ENCODE results near the gene PPP1R11. TPM values are rescaled to one million over a fixed set of nuclear protein-coding genes. Genes with fewer than 3 reads are reported as not detected.
"Not testable (repeated sequence)": the region's sequence is repeated elsewhere in the genome, so short reads cannot be mapped to it uniquely, and the experiment has no call there.

Gene PPP1R11
- total and polyA plus RNA-seq, 2 experiments from 2014 or later, result 50.9 to 74.5 TPM

DNA sequence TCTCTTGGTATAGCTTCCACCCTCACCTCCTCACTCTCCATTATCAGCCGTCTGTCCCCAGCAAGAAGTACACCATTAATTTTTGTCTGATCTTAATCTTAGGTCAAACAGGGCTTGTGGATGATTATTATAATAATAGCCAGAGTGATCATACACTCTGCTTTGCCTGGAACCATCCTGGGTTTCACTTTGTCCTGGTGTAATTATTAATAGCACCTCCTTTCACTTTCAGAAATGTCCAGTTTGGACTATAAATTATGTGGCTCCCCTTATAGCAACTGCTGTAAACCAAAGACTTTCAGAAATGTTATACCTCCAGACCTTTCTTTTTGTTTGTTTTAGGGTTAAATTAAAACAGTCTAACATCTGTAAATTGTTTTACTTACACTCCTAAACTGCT, 46.8 kb downstream of the PPP1R11 start:
- DNase-seq (ENCODE audit: low spot score), result no peak
- peaks cover 24% of the 10 kb centered on the region for H3K27me3 ChIP-seq

DNA sequence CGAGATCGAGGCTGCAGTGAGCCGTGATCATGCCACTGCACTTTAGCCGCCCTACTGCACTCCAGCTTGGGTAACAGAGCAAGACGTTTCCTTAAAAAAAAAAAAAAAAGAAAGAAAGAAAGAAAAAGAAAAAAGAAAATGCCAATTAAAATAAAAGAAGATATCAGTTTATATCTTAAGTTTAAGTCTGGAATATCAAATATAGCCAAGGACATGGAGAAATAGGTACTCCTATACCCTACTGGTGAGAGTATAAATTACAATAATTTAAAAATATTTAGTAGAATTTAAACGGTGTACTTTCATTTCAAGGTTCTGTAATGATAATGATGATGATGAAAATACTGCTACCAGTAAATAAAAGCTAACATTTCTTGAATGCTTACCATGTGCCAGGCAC, 49.7 kb downstream of the PPP1R11 start:
- H3K9me2 ChIP-seq (replicated peaks; ENCODE audit: insufficient read depth), result no peaks in the 10 kb centered on the region
- H3K27ac ChIP-seq, result no peak overlapping the region
- no peak overlapping the region for H2AFZ ChIP-seq
- H3K4me2 ChIP-seq, result no peak overlapping the region
- TF ChIP-seq, protein P1, sequence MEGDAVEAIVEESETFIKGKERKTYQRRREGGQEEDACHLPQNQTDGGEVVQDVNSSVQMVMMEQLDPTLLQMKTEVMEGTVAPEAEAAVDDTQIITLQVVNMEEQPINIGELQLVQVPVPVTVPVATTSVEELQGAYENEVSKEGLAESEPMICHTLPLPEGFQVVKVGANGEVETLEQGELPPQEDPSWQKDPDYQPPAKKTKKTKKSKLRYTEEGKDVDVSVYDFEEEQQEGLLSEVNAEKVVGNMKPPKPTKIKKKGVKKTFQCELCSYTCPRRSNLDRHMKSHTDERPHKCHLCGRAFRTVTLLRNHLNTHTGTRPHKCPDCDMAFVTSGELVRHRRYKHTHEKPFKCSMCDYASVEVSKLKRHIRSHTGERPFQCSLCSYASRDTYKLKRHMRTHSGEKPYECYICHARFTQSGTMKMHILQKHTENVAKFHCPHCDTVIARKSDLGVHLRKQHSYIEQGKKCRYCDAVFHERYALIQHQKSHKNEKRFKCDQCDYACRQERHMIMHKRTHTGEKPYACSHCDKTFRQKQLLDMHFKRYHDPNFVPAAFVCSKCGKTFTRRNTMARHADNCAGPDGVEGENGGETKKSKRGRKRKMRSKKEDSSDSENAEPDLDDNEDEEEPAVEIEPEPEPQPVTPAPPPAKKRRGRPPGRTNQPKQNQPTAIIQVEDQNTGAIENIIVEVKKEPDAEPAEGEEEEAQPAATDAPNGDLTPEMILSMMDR (IDR thresholded peaks at IDR 0.05; ENCODE audit: poor library complexity), result no peak
- no peak for TF ChIP-seq EZH2phosphoT487 (IDR thresholded peaks at IDR 0.05; ENCODE audit: low read depth, severe bottlenecking, unreplicated experiment)
- TF ChIP-seq EZH2 (IDR thresholded peaks at IDR 0.05; ENCODE audit: borderline replicate concordance), result no peak
- no peak overlapping the region for H3K4me3 ChIP-seq
- WGBS (ENCODE audit: low lambda C conversion rate, missing lambda C conversion rate), result 83% methylated on average over 6 of the region's 6 CpGs
- no peaks in the 10 kb centered on the region for H3K9me3 ChIP-seq (ENCODE audit: low read depth)
- no peaks in the 10 kb centered on the region for H3K79me2 ChIP-seq
- DNase-seq (ENCODE audit: low spot score), result no peak
- no peaks in the 10 kb centered on the region for H4K20me1 ChIP-seq (ENCODE audit: insufficient read depth, poor library complexity, severe bottlenecking)
- peaks cover 17% of the 10 kb centered on the region for H3K4me1 ChIP-seq (ENCODE audit: insufficient read depth)
- H3K36me3 ChIP-seq (replicated peaks; ENCODE audit: insufficient read depth, low read depth), result no peaks in the 10 kb centered on the region
- peaks cover 10% of the 10 kb centered on the region for H3K27me3 ChIP-seq

More for the DNA sequence above, 46.8 kb downstream of the PPP1R11 start:
- H3K79me2 ChIP-seq, result no peaks in the 10 kb centered on the region
- no peak for TF ChIP-seq EZH2 (IDR thresholded peaks at IDR 0.05; ENCODE audit: borderline replicate concordance)
- TF ChIP-seq EZH2phosphoT487 (IDR thresholded peaks at IDR 0.05; ENCODE audit: low read depth, severe bottlenecking, unreplicated experiment), result no peak
- TF ChIP-seq, protein P1 (IDR thresholded peaks at IDR 0.05; ENCODE audit: poor library complexity), result no peak
- H4K20me1 ChIP-seq (ENCODE audit: insufficient read depth, poor library complexity, severe bottlenecking), result no peaks in the 10 kb centered on the region
- H3K27ac ChIP-seq, result peak overlapping the region; percentile 84
- H3K36me3 ChIP-seq (replicated peaks; ENCODE audit: insufficient read depth, low read depth), result no peaks in the 10 kb centered on the region
- no peaks in the 10 kb centered on the region for H3K9me2 ChIP-seq (replicated peaks; ENCODE audit: insufficient read depth)
- no peaks in the 10 kb centered on the region for H3K9me3 ChIP-seq (ENCODE audit: low read depth)
- no peak overlapping the region for H2AFZ ChIP-seq
- peaks cover 10% of the 10 kb centered on the region for H3K4me1 ChIP-seq (ENCODE audit: insufficient read depth)
- WGBS (ENCODE audit: low lambda C conversion rate, missing lambda C conversion rate), result 81% methylated on average over 1 of the region's 1 CpG
- H3K4me2 ChIP-seq, result peak overlapping the region; percentile 60
- no peak overlapping the region for H3K4me3 ChIP-seq

DNA sequence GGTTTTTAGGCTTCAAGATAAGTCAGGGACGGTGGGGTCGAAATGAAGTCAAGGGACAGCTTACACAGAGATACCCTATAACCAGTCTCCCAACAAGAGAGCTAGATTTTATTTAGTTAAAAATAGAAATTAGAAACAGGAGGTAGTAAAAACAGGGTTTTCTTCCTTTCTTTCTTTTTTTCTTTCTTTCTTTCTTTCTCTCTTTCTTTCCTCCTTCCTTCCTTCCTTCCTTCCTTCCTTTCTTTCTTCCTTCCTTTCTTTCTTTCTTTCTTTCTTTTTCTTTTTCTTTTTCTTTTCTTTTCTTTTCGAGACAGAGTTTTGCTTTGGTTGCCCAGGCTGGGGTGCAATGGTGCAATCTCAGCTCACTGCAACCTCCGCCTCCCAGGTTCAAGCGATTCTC, 51.7 kb downstream of the PPP1R11 start:
- 84% methylated on average over 5 of the region's 5 CpGs for WGBS (ENCODE audit: low lambda C conversion rate, missing lambda C conversion rate)
- H3K4me1 ChIP-seq (ENCODE audit: insufficient read depth), result peaks cover 11% of the 10 kb centered on the region
- H3K27ac ChIP-seq, result peak overlapping the region; percentile 65

More for the DNA sequence above, 51.7 kb downstream of the PPP1R11 start:
- not testable (repeated sequence) for H3K27me3 ChIP-seq; H3K36me3 ChIP-seq (replicated peaks; ENCODE audit: insufficient read depth, low read depth); H3K9me3 ChIP-seq (ENCODE audit: low read depth); H3K9me2 ChIP-seq (replicated peaks; ENCODE audit: insufficient read depth); H3K79me2 ChIP-seq; H4K20me1 ChIP-seq (ENCODE audit: insufficient read depth, poor library complexity, severe bottlenecking); DNase-seq (ENCODE audit: low spot score); H3K4me2 ChIP-seq; H2AFZ ChIP-seq; H3K4me3 ChIP-seq

Small RNAs within 50 kb of the gene (small RNA-seq; reads per million reads assigned to genes)
- gene RF02218 (not detected), gene RF02219 (not detected), gene RF02220 (not detected)

Other genes starting within 250 kb of the PPP1R11 start
- gene HLA-G, start 239.4 kb upstream of the PPP1R11 start, total RNA-seq, result 0.76 TPM in 1 of 2 replicates, not detected in the other
- 2.6 and 2.8 TPM in 2 replicates for gene HLA-G, start 239.4 kb upstream of the PPP1R11 start, polyA plus RNA-seq
- gene HLA-A, start 124.7 kb upstream of the PPP1R11 start, total RNA-seq, result 293 and 339 TPM in 2 replicates
- gene HLA-A, start 124.7 kb upstream of the PPP1R11 start, polyA plus RNA-seq, result 349 and 350 TPM in 2 replicates
- 20.9 and 21.3 TPM in 2 replicates for gene POLR1H, start 5.9 kb upstream of the PPP1R11 start, total RNA-seq
- gene POLR1H, start 5.9 kb upstream of the PPP1R11 start, polyA plus RNA-seq, result 26.5 and 34.8 TPM in 2 replicates
- 0.73 and 1.1 TPM in 2 replicates for gene RNF39, start 8.6 kb downstream of the PPP1R11 start, total RNA-seq
- gene RNF39, start 8.6 kb downstream of the PPP1R11 start, polyA plus RNA-seq, result 2.2 and 3.3 TPM in 2 replicates
- gene TRIM31, start 45.9 kb downstream of the PPP1R11 start, total RNA-seq, result 6.3 and 7.7 TPM in 2 replicates
- gene TRIM31, start 45.9 kb downstream of the PPP1R11 start, polyA plus RNA-seq, result 5.0 and 10.1 TPM in 2 replicates
- gene TRIM40, start 68.9 kb downstream of the PPP1R11 start, total RNA-seq, result 0.40 and 1.0 TPM in 2 replicates
- 0.34 and 2.2 TPM in 2 replicates for gene TRIM40, start 68.9 kb downstream of the PPP1R11 start, polyA plus RNA-seq
- 0.12 and 0.27 TPM in 2 replicates for gene TRIM10, start 94.0 kb downstream of the PPP1R11 start, total RNA-seq
- 0.16 and 1.1 TPM in 2 replicates for gene TRIM10, start 94.0 kb downstream of the PPP1R11 start, polyA plus RNA-seq
- gene TRIM15, start 96.3 kb downstream of the PPP1R11 start, total RNA-seq, result 2.6 and 3.6 TPM in 2 replicates
- 1.2 and 1.5 TPM in 2 replicates for gene TRIM15, start 96.3 kb downstream of the PPP1R11 start, polyA plus RNA-seq
- gene TRIM26, start 146.2 kb downstream of the PPP1R11 start, total RNA-seq, result 37.2 and 42.3 TPM in 2 replicates
- gene TRIM26, start 146.2 kb downstream of the PPP1R11 start, polyA plus RNA-seq, result 27.2 and 29.3 TPM in 2 replicates

Data from hepatocyte (in vitro differentiated cells).